ENCODE results near the gene KNDC1. TPM values are rescaled to one million over a fixed set of nuclear protein-coding genes. Genes with fewer than 3 reads are reported as not detected.

Gene KNDC1
- total RNA-seq, 3 donors from 2014 or later, result 0.14 to 0.60 (median 0.32) TPM

GRCh38 chr10:133246236-133246626 is 86.2 kb downstream of the KNDC1 start:
- no peaks in the 10 kb centered on the region for H3K9me3 ChIP-seq
- H3K36me3 ChIP-seq (ENCODE audit: low read depth), result no peaks in the 10 kb centered on the region
- no peak overlapping the region for H3K4me3 ChIP-seq
- no peaks in the 10 kb centered on the region for H3K4me1 ChIP-seq (ENCODE audit: low read depth)
- ATAC-seq, result no peak
- TF ChIP-seq CTCF (IDR thresholded peaks at IDR 0.05), result no peak
- DNase-seq, result no peak
- intact Hi-C loops (cut with DNase I, micrococcal nuclease), result no loop called here

GRCh38 chr10:133247681-133248333 is 87.8 kb downstream of the KNDC1 start:
- no peak for ATAC-seq
- H3K36me3 ChIP-seq (ENCODE audit: low read depth), result no peaks in the 10 kb centered on the region
- no peak overlapping the region for H3K4me3 ChIP-seq
- H3K9me3 ChIP-seq, result no peaks in the 10 kb centered on the region
- intact Hi-C loops (cut with DNase I, micrococcal nuclease), result no loop called here
- TF ChIP-seq CTCF (IDR thresholded peaks at IDR 0.05), result no peak
- no peaks in the 10 kb centered on the region for H3K4me1 ChIP-seq (ENCODE audit: low read depth)
- no peak for DNase-seq

- no peak for TF ChIP-seq CTCF (IDR thresholded peaks at IDR 0.05)
- intact Hi-C loops (cut with DNase I, micrococcal nuclease), result no loop called here
These were observed 88.3 kb downstream of the KNDC1 start for GRCh38 chr10:133248334-133248715.

GRCh38 chr10:133249094-133249780 is 89.2 kb downstream of the KNDC1 start:
- ATAC-seq (no peak), DNase-seq (no peak)
- intact Hi-C loops (cut with DNase I, micrococcal nuclease), result no loop called here
- Histone ChIP-seq H3K4me3 (no peak overlapping the region), H3K4me1 (ENCODE audit: low read depth) (no peaks in the 10 kb centered on the region), H3K36me3 (ENCODE audit: low read depth) (no peaks in the 10 kb centered on the region), H3K9me3 (no peaks in the 10 kb centered on the region)
- no peak for TF ChIP-seq CTCF (IDR thresholded peaks at IDR 0.05)

More at GRCh38 chr10:133248334-133248715, 88.3 kb downstream of the KNDC1 start:
- no peak for ATAC-seq
- no peaks in the 10 kb centered on the region for H3K36me3 ChIP-seq (ENCODE audit: low read depth)
- H3K4me1 ChIP-seq (ENCODE audit: low read depth), result no peaks in the 10 kb centered on the region
- no peak for DNase-seq
- H3K9me3 ChIP-seq, result no peaks in the 10 kb centered on the region
- H3K4me3 ChIP-seq, result no peak overlapping the region

GRCh38 chr10:133249975-133250754 is 90.1 kb downstream of the KNDC1 start:
- ATAC-seq, result no peak
- intact Hi-C loops (cut with DNase I, micrococcal nuclease), result no loop called here
- Histone ChIP-seq H3K36me3 (ENCODE audit: low read depth) (no peaks in the 10 kb centered on the region), H3K4me3 (no peak overlapping the region), H3K9me3 (no peaks in the 10 kb centered on the region), H3K4me1 (ENCODE audit: low read depth) (no peaks in the 10 kb centered on the region)
- no peak for DNase-seq
- TF ChIP-seq CTCF (IDR thresholded peaks at IDR 0.05), result no peak

Measured in mucosa of descending colon (tissue), 3 donors.